OCI-LY7 (cell line): Measurements from ENCODE around the gene CHKA. TPM values are rescaled to one million over a fixed set of nuclear protein-coding genes. Genes with fewer than 3 reads are reported as not detected.

Experiments
- BruUV-seq: library from RNA; stranded (reverse); fragments of 400-500 nt; replicated peaks from 2 replicates; lab custom pipeline; 2021; lab: Mats Ljungman, UMichigan
- CTCF ChIA-PET: fragments of 300-600 bp; sonication (Branson Sonifier 250); formaldehyde crosslinking; loops from one replicate; lab custom pipeline; 2022; ENCODE audit warnings: antibody characterized with exemption; ENCODE audit not compliant: unreplicated experiment; lab: Charles Lee
- POLR2A ChIA-PET: fragments of 300-600 bp; sonication (Branson Sonifier 250); formaldehyde crosslinking; loops from one replicate; lab custom pipeline; 2022; ENCODE audit warnings: antibody characterized with exemption; lab: Charles Lee
- DNase-seq: peaks from one replicate; pipeline ENCODE4 v3.0.0-alpha.2; 2015; ENCODE audit warnings: low spot score
- H2AFZ ChIP-seq: fragments of 200-600 bp; sonication (generic), shearing (Covaris generic); 2 replicates; pipeline ENCODE4 v1.6.1; 2014; ENCODE audit warnings: mild to moderate bottlenecking, antibody characterized with exemption, low read length, moderate library complexity
- H3K27ac ChIP-seq: fragments of 200-600 bp; sonication (generic); 2 replicates; pipeline ENCODE4 v1.5.1; 2014; ENCODE audit warnings: mixed run types, low read depth, mild to moderate bottlenecking, moderate library complexity, low read length, inconsistent platforms; ENCODE audit not compliant: poor library complexity, severe bottlenecking
- H3K36me3 ChIP-seq: fragments of 200-600 bp; sonication (generic); 2 replicates; pipeline ENCODE4 v1.6.1; 2014; ENCODE audit warnings: mild to moderate bottlenecking, antibody characterized with exemption, low read length, moderate library complexity, mixed read lengths; ENCODE audit not compliant: insufficient read depth
- H3K4me1 ChIP-seq: fragments of 200-600 bp; sonication (generic); 2 replicates; pipeline ENCODE4 v1.5.1; 2014; ENCODE audit warnings: mild to moderate bottlenecking, low read length; ENCODE audit not compliant: insufficient read depth, poor library complexity, severe bottlenecking
- H3K4me2 ChIP-seq: fragments of 200-600 bp; sonication (generic); 2 replicates; pipeline ENCODE4 v1.6.1; 2014; ENCODE audit warnings: mild to moderate bottlenecking, low read length
- H3K4me3 ChIP-seq: fragments of 200-600 bp; sonication (generic); 2 replicates; pipeline ENCODE4 v1.5.1; 2014; ENCODE audit warnings: mild to moderate bottlenecking, low read depth, low read length; ENCODE audit not compliant: poor library complexity, severe bottlenecking
- H3K79me2 ChIP-seq: fragments of 200-600 bp; sonication (generic); 2 replicates; pipeline ENCODE4 v1.6.1; 2016; ENCODE audit warnings: low read depth, mild to moderate bottlenecking, low read length, moderate library complexity, mixed read lengths; ENCODE audit not compliant: insufficient read depth
- H3K9me2 ChIP-seq: fragments of 200-600 bp; sonication (generic); 2 replicates; pipeline ENCODE4 v1.6.1; 2016; ENCODE audit warnings: mild to moderate bottlenecking, low read length, mixed read lengths; ENCODE audit not compliant: insufficient read depth
- H3K9me3 ChIP-seq: fragments of 200-600 bp; sonication (generic); 2 replicates; pipeline ENCODE4 v1.6.1; 2014; ENCODE audit warnings: mild to moderate bottlenecking, mixed run types, low read length, mixed read lengths
- H4K20me1 ChIP-seq: fragments of 200-600 bp; sonication (generic); 2 replicates; pipeline ENCODE4 v1.6.1; 2014; ENCODE audit warnings: mild to moderate bottlenecking, antibody characterized with exemption, low read length, moderate library complexity, mixed read lengths; ENCODE audit not compliant: insufficient read depth
- EZH2phosphoT487 ChIP-seq: fragments of 200-600 bp; sonication (generic); IDR thresholded peaks from 2 replicates; pipeline ENCODE4 v1.6.1; 2018; ENCODE audit warnings: low read depth, borderline replicate concordance, mild to moderate bottlenecking, mixed run types, antibody characterized with exemption, low read length, moderate library complexity, mixed read lengths
- intact Hi-C: fragments of 100-400 bp; cut with micrococcal nuclease; formaldehyde crosslinking; loops from one replicate; pipeline ENCODE4 v1.10.0; 2022; ENCODE audit not compliant: unreplicated experiment
- total RNA-seq, 2 experiments: library from RNA; depleted of rRNA in 1 of 2; stranded (reverse); fragments of >200 nt in 1 of 2; shearing (Covaris generic) in 1 of 2; gene quantifications; 2 replicates each; pipeline ENCODE4 v1.2.3, GENCODE V29; 2014 to 2022
- TF ChIP-seq, protein P1 (sequence below): fragments of 200-600 bp; sonication (generic); conservative IDR thresholded peaks from 2 replicates; pipeline ENCODE4 v1.5.1; 2014; ENCODE audit warnings: mild to moderate bottlenecking, antibody characterized with exemption, low read length, moderate library complexity, mixed read lengths

Gene CHKA
- total RNA-seq, 2 experiments from 2014 or later = 36.1 to 47.2 TPM

- CTCF ChIA-PET = no interaction called here
- POLR2A ChIA-PET = no interaction called here
Measured at GRCh38 chr11:68012044-68012842, 108.9 kb downstream of the CHKA start.

DNA sequence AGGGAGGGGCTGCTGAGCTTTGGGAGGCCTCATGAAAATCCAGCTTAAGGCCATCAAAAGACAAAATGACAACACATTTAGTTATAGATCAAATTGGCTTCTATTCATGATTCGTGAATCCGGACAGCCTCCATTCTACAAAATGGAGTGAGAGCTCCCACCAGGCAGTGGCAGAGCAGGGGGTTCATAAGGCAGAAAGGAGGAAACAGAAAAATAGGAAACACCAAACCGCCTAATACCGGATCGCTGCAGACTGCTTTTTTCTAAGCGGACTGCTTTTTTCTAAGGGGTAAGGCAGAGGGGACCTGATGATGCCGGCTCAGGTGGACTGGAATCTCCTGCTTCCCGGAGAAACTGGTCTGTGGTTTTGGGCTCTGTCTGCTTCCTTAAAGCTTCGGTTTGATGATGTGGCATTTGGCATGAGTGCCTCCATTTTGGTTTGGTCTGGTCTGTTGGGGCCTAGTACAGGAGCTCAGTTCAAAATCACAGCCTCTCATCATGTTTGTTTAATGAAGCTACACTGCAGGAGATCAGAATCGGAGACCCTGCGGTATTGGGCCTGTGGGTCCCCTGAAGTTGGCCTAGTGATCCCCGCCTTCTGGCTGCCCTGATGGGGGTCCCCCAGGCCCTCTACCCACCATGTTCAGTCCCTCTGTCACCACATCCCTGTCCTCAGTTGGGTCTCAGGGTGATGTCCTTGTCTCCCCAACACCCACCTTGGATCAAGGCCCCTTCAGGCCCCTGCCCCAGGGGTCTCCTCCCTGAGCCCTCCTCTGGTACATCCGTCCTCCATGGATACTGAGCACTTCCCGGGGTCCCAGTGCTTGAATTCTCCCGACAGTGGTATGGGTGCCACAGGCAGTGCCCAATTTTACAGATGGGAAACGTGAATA is 109.9 kb downstream of the CHKA start:
- peaks cover 32% of the 10 kb centered on the region for H3K4me1 ChIP-seq
- intact Hi-C loops = no loop called here
- no peak for DNase-seq
- TF ChIP-seq, protein P1, sequence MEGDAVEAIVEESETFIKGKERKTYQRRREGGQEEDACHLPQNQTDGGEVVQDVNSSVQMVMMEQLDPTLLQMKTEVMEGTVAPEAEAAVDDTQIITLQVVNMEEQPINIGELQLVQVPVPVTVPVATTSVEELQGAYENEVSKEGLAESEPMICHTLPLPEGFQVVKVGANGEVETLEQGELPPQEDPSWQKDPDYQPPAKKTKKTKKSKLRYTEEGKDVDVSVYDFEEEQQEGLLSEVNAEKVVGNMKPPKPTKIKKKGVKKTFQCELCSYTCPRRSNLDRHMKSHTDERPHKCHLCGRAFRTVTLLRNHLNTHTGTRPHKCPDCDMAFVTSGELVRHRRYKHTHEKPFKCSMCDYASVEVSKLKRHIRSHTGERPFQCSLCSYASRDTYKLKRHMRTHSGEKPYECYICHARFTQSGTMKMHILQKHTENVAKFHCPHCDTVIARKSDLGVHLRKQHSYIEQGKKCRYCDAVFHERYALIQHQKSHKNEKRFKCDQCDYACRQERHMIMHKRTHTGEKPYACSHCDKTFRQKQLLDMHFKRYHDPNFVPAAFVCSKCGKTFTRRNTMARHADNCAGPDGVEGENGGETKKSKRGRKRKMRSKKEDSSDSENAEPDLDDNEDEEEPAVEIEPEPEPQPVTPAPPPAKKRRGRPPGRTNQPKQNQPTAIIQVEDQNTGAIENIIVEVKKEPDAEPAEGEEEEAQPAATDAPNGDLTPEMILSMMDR = no peak
- no peak for TF ChIP-seq EZH2phosphoT487
- no peaks in the 10 kb centered on the region for H3K9me2 ChIP-seq
- no peak overlapping the region for H3K4me2 ChIP-seq
- no peak overlapping the region for H3K4me3 ChIP-seq
- ChIA-PET POLR2A (no interaction called here), CTCF (no interaction called here)
- no peaks in the 10 kb centered on the region for H3K36me3 ChIP-seq
- H3K27ac ChIP-seq = no peak overlapping the region
- no peaks in the 10 kb centered on the region for H3K9me3 ChIP-seq
- H3K79me2 ChIP-seq = no peaks in the 10 kb centered on the region
- no peak overlapping the region for H2AFZ ChIP-seq
- H4K20me1 ChIP-seq = no peaks in the 10 kb centered on the region
- BruUV-seq = no TSS peak

More at GRCh38 chr11:68012044-68012842, 108.9 kb downstream of the CHKA start:
- Histone ChIP-seq H3K27ac (no peak overlapping the region), H3K36me3 (no peaks in the 10 kb centered on the region), H3K9me3 (no peaks in the 10 kb centered on the region), H3K4me2 (no peak overlapping the region), H3K4me3 (no peak overlapping the region), H3K9me2 (no peaks in the 10 kb centered on the region), H3K4me1 (peaks cover 28% of the 10 kb centered on the region), H2AFZ (no peak overlapping the region), H4K20me1 (no peaks in the 10 kb centered on the region), H3K79me2 (no peaks in the 10 kb centered on the region)
- DNase-seq = no peak
- TF ChIP-seq, protein P1 = no peak
- no peak for TF ChIP-seq EZH2phosphoT487
- intact Hi-C loops = no loop called here
- no TSS peak for BruUV-seq
